AG20443 (cell line): ENCODE measurements around the gene MSI2.

ENCODE experiments used
- DNase-seq: peaks from one replicate; pipeline ENCODE4 v3.0.0; 2012; ENCODE audit warnings: low spot score, mixed read lengths

The MSI2 gene

GRCh38 chr17:57246257-57246656 is 10.1 kb upstream of the MSI2 start:
- DNase-seq: no peak

DNA sequence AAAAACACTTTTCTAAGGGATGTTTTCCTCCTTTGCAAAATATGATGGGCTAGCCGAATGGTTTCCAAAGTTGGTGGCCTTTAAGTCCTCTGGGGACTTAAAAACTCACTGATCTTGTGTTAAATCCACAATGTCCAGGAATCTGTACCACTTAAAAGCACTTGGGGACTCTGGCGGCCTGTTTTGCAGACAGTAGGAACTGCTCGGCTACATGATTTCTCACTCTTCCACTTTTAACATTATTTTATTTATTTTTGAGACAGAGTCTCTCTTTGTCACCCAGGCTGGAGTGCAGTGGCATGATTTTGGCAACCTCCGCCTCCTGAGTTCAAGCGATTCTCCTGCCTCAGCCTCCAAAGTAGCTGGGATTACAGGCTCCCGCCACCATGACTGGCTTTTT is 9.1 kb upstream of the MSI2 start:
- DNase-seq: no peak

GRCh38 chr17:57247913-57248312 is 8.4 kb upstream of the MSI2 start:
- no peak for DNase-seq

GRCh38 chr17:57249520-57249919 is 6.8 kb upstream of the MSI2 start:
- no peak for DNase-seq

- DNase-seq: no peak
Measured at GRCh38 chr17:57251211-57251787, 5.0 kb upstream of the MSI2 start.

- DNase-seq: no peak
Measured at GRCh38 chr17:57253362-57254065, 2.8 kb upstream of the MSI2 start.

- DNase-seq: no peak
Measured at GRCh38 chr17:57255182-57255775, 1.0 kb upstream of the MSI2 start.

DNA sequence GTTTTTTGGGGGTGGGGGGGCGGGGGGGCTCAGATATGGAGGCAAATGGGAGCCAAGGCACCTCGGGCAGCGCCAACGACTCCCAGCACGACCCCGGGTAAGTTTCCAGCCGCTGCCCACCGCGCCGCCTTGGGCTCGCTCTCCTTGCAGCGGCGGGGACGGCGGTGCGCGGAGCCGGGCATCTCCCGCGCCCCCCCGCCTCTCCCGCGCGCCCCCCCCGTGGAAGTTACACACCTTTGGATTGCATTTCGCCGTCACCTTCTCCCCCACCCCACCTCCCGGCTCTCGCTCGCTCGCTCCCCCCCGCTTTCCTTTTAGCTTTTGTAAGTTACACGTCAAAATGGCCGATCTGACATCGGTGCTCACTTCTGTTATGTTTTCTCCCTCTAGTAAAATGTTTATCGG is 387 bp downstream of the MSI2 start:
- no peak for DNase-seq

GRCh38 chr17:57257195-57257894 is 1.0 kb downstream of the MSI2 start:
- DNase-seq: no peak

DNA sequence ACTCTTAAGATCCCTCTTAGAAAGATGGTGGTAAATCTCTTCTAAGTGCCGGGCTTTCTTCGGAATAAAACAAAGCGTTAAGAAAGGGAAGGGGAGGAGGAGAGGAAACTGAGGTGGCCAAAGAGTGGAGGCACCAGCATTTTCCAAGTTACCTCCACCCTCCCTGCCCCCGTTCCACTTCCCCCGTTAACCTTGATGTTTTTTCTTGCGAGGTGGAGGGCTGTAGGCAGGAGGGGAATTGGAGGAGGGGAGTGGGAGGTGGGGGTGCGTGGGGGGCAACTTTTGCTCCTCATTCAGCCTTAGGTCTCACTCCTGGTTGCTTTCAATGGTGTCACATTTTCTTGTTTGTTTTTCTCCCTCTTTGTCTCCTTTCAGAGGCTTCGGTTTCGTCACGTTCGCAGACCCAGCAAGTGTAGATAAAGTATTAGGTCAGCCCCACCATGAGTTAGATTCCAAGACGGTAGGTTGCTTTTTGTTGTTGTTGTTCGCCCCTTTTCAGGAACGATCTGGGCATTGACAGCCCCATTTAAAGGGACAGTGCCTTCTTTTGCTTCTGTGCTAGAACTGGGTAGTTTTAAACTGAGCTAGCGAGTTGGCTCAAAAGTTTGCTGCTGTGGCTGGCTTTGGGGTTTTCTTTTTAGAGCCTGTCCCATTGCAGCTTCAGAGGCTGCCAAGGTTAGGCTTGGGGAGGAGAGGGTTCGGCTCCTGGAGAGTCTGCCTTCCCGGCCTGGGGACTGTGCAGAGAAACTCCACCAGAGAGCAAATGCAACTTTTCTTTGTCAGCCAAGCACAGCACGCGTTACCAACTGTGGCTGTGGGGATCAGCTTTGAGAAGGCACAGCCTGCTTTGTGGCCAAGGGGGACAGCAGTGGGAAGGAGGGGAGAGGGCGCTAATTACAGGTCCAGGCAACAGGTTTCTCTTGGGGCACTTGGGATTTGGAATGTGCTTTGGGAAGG is 1.9 kb downstream of the MSI2 start:
- no peak for DNase-seq

DNA sequence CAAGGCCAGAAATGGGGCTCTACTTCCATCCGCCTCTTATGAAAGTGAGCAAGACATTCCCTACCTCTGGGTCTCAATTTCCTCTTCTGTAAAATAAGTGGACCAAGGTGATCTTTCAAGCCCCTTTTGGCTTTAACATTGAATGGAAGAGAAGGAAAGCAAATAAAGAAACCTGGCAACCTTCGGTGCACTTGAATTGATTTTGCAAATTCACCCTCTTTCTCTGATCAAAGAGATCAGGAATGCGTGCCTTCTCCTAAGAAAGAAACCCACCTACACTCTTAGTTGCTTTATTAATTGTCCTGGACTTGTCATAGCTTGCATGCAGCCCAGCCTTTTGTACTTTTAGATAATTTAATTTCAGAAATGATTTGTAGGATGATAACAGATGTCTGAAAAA is 3.0 kb downstream of the MSI2 start:
- DNase-seq: no peak

DNA sequence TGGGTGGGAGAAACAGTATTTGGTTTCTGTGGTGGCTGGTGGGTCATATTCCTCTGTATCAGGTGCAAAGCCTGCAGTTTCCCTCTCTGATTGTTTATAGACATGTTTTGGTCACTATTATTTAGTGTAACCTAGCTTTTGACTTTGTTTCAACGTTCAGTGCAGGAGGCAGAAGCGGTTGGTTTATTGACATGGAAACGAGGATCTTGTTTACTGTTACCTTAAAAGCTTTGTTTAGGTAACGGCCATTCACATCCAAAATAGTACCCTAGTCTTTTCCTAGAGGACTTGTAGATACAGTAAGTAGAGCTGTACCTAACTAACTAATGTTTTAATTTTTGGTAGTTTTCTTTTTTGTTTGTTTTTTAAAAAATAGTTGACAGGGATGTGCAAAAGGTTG is 3.5 kb downstream of the MSI2 start:
- DNase-seq: no peak

GRCh38 chr17:57260325-57261083 is 4.2 kb downstream of the MSI2 start:
- no peak for DNase-seq

GRCh38 chr17:57261084-57261461 is 4.8 kb downstream of the MSI2 start:
- DNase-seq: no peak

DNA sequence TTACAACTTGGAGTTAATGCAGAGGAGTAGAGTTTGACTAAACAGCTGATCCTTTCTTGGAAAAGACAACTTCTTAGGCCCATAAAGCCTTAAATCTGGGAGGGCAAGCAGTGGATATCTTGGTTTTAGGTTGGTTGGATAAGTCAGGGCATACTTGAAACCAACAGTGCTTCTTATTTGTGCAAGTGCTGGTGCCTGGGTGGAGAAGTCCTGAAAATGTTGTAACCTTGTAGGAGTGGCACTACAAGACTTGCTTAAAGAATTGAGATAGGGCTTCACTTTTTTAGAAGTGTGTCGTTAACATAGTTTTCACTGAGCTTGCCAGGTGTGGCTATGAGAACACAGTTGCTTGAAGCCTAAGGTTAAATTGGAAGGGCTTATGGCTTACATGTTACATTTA is 6.2 kb downstream of the MSI2 start:
- no peak for DNase-seq

- DNase-seq: no peak
Measured at GRCh38 chr17:57264250-57264649, 7.9 kb downstream of the MSI2 start.

DNA sequence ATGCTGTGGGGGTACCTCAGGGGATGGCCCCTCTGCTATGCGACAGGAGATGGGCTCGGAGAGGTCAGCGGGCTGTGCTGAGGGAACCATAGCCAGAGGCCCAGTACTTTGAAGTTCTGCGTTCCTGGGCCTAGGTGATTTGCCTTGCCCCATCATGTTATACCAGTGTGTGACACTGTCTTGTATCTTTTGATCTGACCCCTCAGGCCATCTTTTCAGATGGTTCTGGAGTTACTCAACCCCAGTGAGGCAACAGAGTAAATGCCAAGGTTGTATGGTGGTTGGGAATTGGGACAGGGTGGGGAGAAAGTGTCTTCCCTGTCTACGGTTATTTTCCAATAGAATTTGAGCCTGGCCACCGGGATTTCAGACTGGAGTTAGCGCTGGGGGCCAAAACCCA is 8.5 kb downstream of the MSI2 start:
- DNase-seq: no peak

GRCh38 chr17:57266902-57267311 is 10.6 kb downstream of the MSI2 start:
- no peak for DNase-seq

DNA sequence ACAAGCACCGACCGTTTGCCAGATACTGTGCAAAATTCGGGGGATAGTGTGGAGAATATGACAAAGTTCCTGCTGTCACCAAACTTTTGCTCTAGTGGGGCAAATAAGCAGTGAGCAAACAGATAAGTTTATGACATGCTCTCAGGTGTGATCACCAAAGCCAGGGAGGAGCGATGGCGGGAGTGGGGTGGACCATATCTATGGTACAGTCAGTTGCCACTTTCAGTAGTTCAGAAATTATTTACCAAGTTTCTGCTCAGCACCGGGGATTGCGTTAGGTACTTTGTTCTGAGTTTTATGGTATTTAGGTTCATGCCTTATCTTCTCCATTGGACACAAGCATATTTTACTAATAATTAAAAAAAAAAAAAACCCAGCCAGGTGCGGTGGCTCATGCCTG is 11.9 kb downstream of the MSI2 start:
- no peak for DNase-seq

- no peak for DNase-seq
Measured at GRCh38 chr17:57269052-57269451, 12.7 kb downstream of the MSI2 start.

DNA sequence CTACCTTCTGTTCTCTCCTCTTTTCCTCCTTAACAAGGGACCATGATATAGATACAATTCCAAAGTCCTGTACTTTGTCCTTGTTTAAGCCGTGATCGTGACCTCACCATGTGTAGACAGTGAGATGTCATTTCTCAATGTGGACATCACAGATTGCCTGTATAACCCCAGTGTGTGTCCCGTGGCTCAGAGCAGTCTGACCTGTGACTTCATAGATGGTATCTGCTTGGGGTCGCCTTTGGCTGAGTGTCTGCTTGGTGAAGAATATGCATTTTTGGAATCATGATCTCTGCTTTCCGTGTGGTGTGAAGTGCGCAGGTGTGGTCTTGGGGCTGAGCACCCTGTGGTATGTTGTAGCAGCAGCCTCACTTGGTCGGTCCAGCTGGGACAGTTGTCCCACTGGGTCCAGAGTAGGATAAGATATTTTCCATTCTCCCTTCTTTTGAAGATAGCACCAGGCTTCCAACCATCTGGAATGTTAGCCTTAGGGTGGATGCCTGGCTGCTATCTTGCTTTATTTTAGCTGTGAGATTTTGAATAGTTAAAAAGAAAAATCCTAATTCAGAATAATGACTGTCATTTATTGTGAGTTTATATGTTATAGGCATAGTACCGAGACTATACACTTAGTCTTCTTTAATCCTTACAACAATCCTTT is 13.4 kb downstream of the MSI2 start:
- no peak for DNase-seq
